DMS79 treated with DMSO at 0.1 percent for 48 hours (cell line): ENCODE measurements around the gene SERPINA10.
"Not testable (repeated sequence)": the region's sequence is repeated elsewhere in the genome, so short reads cannot be mapped to it uniquely, and the experiment has no call there.

Experiments
- DNase-seq: peaks from one replicate; lab custom pipeline; 2025; lab: John Stamatoyannopoulos, UW

SERPINA10 gene

GRCh38 chr14:94313991-94314655 is 21.1 kb upstream of the SERPINA10 start:
- DNase-seq, result no peak

GRCh38 chr14:94312481-94313246 is 19.6 kb upstream of the SERPINA10 start:
- DNase-seq, result no peak

- no peak for DNase-seq
These were observed 17.2 kb upstream of the SERPINA10 start for GRCh38 chr14:94310248-94310647.

- DNase-seq, result no peak
These were observed 16.7 kb upstream of the SERPINA10 start for GRCh38 chr14:94309721-94310120.

GRCh38 chr14:94307410-94307992 is 14.4 kb upstream of the SERPINA10 start:
- no peak for DNase-seq

GRCh38 chr14:94306047-94306978 is 13.2 kb upstream of the SERPINA10 start:
- no peak for DNase-seq

- DNase-seq, result no peak
These were observed 12.6 kb upstream of the SERPINA10 start for GRCh38 chr14:94305620-94306019.

- DNase-seq, result no peak
These were observed 11.2 kb upstream of the SERPINA10 start for GRCh38 chr14:94304243-94304642.

GRCh38 chr14:94303111-94303510 is 10.0 kb upstream of the SERPINA10 start:
- DNase-seq, result no peak

GRCh38 chr14:94298130-94298529 is 5.1 kb upstream of the SERPINA10 start:
- DNase-seq, result no peak

GRCh38 chr14:94296181-94296545 is 3.1 kb upstream of the SERPINA10 start:
- DNase-seq, result not testable (repeated sequence)

GRCh38 chr14:94295360-94296180 is 2.5 kb upstream of the SERPINA10 start:
- no peak for DNase-seq

GRCh38 chr14:94293578-94293924 is 483 bp upstream of the SERPINA10 start:
- no peak for DNase-seq

- no peak for DNase-seq
These were observed 569 bp downstream of the SERPINA10 start for GRCh38 chr14:94292526-94292871.

GRCh38 chr14:94291906-94292525 is 1.1 kb downstream of the SERPINA10 start:
- DNase-seq, result no peak

GRCh38 chr14:94291159-94291905 is 1.7 kb downstream of the SERPINA10 start:
- no peak for DNase-seq

- no peak for DNase-seq
These were observed 2.9 kb downstream of the SERPINA10 start for GRCh38 chr14:94290197-94290596.

GRCh38 chr14:94288610-94289465 is 4.2 kb downstream of the SERPINA10 start:
- DNase-seq, result no peak

GRCh38 chr14:94285158-94285557 is 7.9 kb downstream of the SERPINA10 start:
- DNase-seq, result no peak
